Prostate gland (tissue), 2 donors: Measurements from ENCODE around the gene UFC1. TPM values are rescaled to one million over a fixed set of nuclear protein-coding genes. Genes with fewer than 3 reads are reported as not detected.
A peak's percentile ranks its signal among the peaks of the same experiment; 100 is the strongest.

ENCODE experiments used
- DNase-seq: peaks from one replicate; pipeline ENCODE4 v3.0.0-alpha.2; 2019; ENCODE audit warnings: low spot score
- H3K27ac ChIP-seq, 2 donors: fragments of 200-600 bp; sonication (generic); 2 replicates each; pipeline ENCODE4 v1.5.1; 2017 to 2019
- H3K27me3 ChIP-seq: fragments of 200-600 bp; sonication (generic); replicated peaks from 2 replicates; pipeline ENCODE4 v1.5.1; 2019; ENCODE audit not compliant: insufficient read depth
- H3K36me3 ChIP-seq, 2 donors: fragments of 200-600 bp; sonication (generic); 1 replicate in 1 of 2; 2 replicates in 1 of 2; pipeline versions ENCODE4 v1.5.1 to v1.8.1; 2017 to 2019
- H3K4me1 ChIP-seq: fragments of 200-600 bp; sonication (generic); replicated peaks from 2 replicates; pipeline ENCODE4 v1.5.1; 2019
- H3K4me3 ChIP-seq, 2 donors: fragments of 200-600 bp; sonication (generic); 2 replicates each; pipeline ENCODE4 v1.5.1; 2017 to 2019
- H3K9me3 ChIP-seq: fragments of 200-600 bp; sonication (generic); 2 replicates; pipeline ENCODE4 v1.5.1; 2017
- CTCF ChIP-seq, 4 experiments: fragments of 200-600 bp in 2 of 4; fragments of 450-650 bp in 2 of 4; sonication (generic) in 2 of 4; IDR thresholded peaks; 1 replicate in 3 of 4; 2 replicates in 1 of 4; pipeline ENCODE4 v1.5.1; 2016 to 2019; ENCODE audit warnings: antibody characterized with exemption in 4 of 4, mild to moderate bottlenecking in 2 of 4, moderate library complexity in 2 of 4
- POLR2A ChIP-seq: fragments of 450-650 bp; IDR thresholded peaks from one replicate; pipeline ENCODE4 v1.6.1; 2016; ENCODE audit warnings: antibody characterized with exemption, mild to moderate bottlenecking
- POLR2AphosphoS5 ChIP-seq: sonication (generic); formaldehyde crosslinking; IDR thresholded peaks from one replicate; pipeline ENCODE4 v1.6.1; 2017; ENCODE audit warnings: antibody characterized with exemption
- WGBS: methylation state at CpG from one replicate; pipeline ENCODE4 v1.1.5; 2018; 5-methylcytosine and 5-hydroxymethylcytosine counted together
- intact Hi-C: fragments of 100-400 bp; cut with DNase I; formaldehyde crosslinking; loops from one replicate; pipeline ENCODE4 v1.14.2; 2022
- small RNA-seq, 2 donors: library from RNA; depleted of rRNA; stranded (forward); fragments of <200 nt; gene quantifications; one replicate each; pipeline ENCODE3, GENCODE V24; 2016
- total RNA-seq, 2 donors: library from RNA; depleted of rRNA; stranded (reverse); fragments of >200 nt; gene quantifications; one replicate each; pipeline ENCODE4 v1.1.0, GENCODE V29; 2016

Gene UFC1
- total RNA-seq, 2 donors from 2014 or later, result 71.3 to 72.8 TPM

GRCh38 chr1:161200992-161201835, 47.4 kb downstream of the UFC1 start:
- Histone ChIP-seq H3K27ac (peak overlapping the region; percentile 96 to 97), H3K4me1 (no peaks in the 10 kb centered on the region), H3K4me3 (peak overlapping the region; percentile 62 to 69), H3K36me3 (no peaks in the 10 kb centered on the region), H3K27me3 (no peaks in the 10 kb centered on the region), H3K9me3 (no peaks in the 10 kb centered on the region)
- TF ChIP-seq POLR2AphosphoS5 (no peak), POLR2A (no peak), CTCF (IDR thresholded peaks at IDR 0.05) (no peak)
- intact Hi-C loops, result loop anchor here (5.0 kb wide), 2 partner anchors 111 to 186 kb away; partner anchors contain the start of gene SDHC
- WGBS, result 38% methylated on average over 13 of the region's 13 CpGs
- DNase-seq, result peak; percentile 18

- TF ChIP-seq CTCF (IDR thresholded peaks at IDR 0.05), result peak in 1 of 4 experiments; percentile 6
- TF ChIP-seq POLR2AphosphoS5, result peak; percentile 97
- TF ChIP-seq POLR2A, result peak; percentile 75
- intact Hi-C loops, result loop anchor here (5.0 kb wide), 2 partner anchors 110 to 185 kb away; partner anchors contain the start of gene SDHC
- peak within 1 kb of the TSS; percentile 62 to 69 for H3K4me3 ChIP-seq
These were observed 48.3 kb downstream of the UFC1 start, which contains the start of gene NDUFS2 for GRCh38 chr1:161201836-161202712. Gene NDUFS2, plus strand, starts transcription at chr1:161202367. Its CDS starts 19 bp downstream, at chr1:161202386.

GRCh38 chr1:161206411-161207140, 52.8 kb downstream of the UFC1 start:
- H3K27ac ChIP-seq, result peak overlapping the region; percentile 74 to 77
- H3K4me1 ChIP-seq, result no peaks in the 10 kb centered on the region
- no peaks in the 10 kb centered on the region for H3K9me3 ChIP-seq
- H3K4me3 ChIP-seq, result no peak overlapping the region
- 73% methylated on average over 12 of the region's 12 CpGs for WGBS
- intact Hi-C loops, result no loop called here
- TF ChIP-seq POLR2AphosphoS5 (no peak), CTCF (IDR thresholded peaks at IDR 0.05) (no peak), POLR2A (no peak)
- peaks cover 0 to 4% of the 10 kb centered on the region in 2 donors for H3K36me3 ChIP-seq
- no peak for DNase-seq
- H3K27me3 ChIP-seq, result no peaks in the 10 kb centered on the region

More at GRCh38 chr1:161201836-161202712, 48.3 kb downstream of the UFC1 start, which contains the start of gene NDUFS2:
- WGBS, result under 1% methylated on average over 51 of the region's 53 CpGs
- Histone ChIP-seq H3K36me3 (no peaks in the 10 kb centered on the region), H3K4me1 (no peaks in the 10 kb centered on the region), H3K27ac (peak within 1 kb of the TSS; percentile 96 to 97), H3K9me3 (no peaks in the 10 kb centered on the region), H3K27me3 (no peaks in the 10 kb centered on the region)
- peak; percentile 99 for DNase-seq

GRCh38 chr1:161207173-161207572, 53.4 kb downstream of the UFC1 start:
- Histone ChIP-seq H3K36me3 (peaks cover 0 to 8% of the 10 kb centered on the region in 2 donors), H3K9me3 (no peaks in the 10 kb centered on the region), H3K27ac (peak overlapping the region; percentile 74 to 77), H3K4me1 (no peaks in the 10 kb centered on the region), H3K27me3 (no peaks in the 10 kb centered on the region), H3K4me3 (no peak overlapping the region)
- intact Hi-C loops, result no loop called here
- peak; percentile 87 for TF ChIP-seq POLR2AphosphoS5
- no peak for TF ChIP-seq POLR2A
- WGBS, result 61% methylated on average over 8 of the region's 8 CpGs
- peak; percentile 43 for DNase-seq

Small RNA genes lying within 50 kb of the gene (small RNA-seq; reads per million reads assigned to genes)
- gene RF01225, result 0 reads per million in 2 donors

Other genes with a start within 250 kb of the UFC1 start
- gene ITLN2, start 199.2 kb upstream of the UFC1 start, total RNA-seq, result 1 to 10 TPM in 1 of 2 donors, under 1 TPM in 1; 0.82 to 2.4 TPM
- 100 to 1,000 TPM in 1 of 2 donors, 10 to 100 TPM in 1; 43.6 to 104 TPM for gene F11R, start 132.8 kb upstream of the UFC1 start, total RNA-seq
- gene TSTD1, start 115.0 kb upstream of the UFC1 start, total RNA-seq, result 100 to 1,000 TPM; 137 to 648 TPM
- 10 to 100 TPM; 46.3 to 65.8 TPM for gene USF1, start 108.0 kb upstream of the UFC1 start, total RNA-seq
- gene ARHGAP30, start 84.1 kb upstream of the UFC1 start, total RNA-seq, result 1 to 10 TPM; 3.2 to 5.3 TPM
- gene NECTIN4, start 64.4 kb upstream of the UFC1 start, total RNA-seq, result 10 to 100 TPM in 1 of 2 donors, 1 to 10 TPM in 1; 9.6 to 18.6 TPM
- 10 to 100 TPM; 24.8 to 33.3 TPM for gene KLHDC9, start 55.6 kb upstream of the UFC1 start, total RNA-seq
- gene PFDN2, start 35.9 kb upstream of the UFC1 start, total RNA-seq, result 10 to 100 TPM; 33.6 to 36.0 TPM
- 10 to 100 TPM; 31.1 to 51.7 TPM for gene NIT1, start 35.9 kb upstream of the UFC1 start, total RNA-seq
- gene DEDD, start 21.3 kb upstream of the UFC1 start, total RNA-seq, result 10 to 100 TPM; 30.1 to 41.5 TPM
- gene USP21, start 5.5 kb downstream of the UFC1 start, total RNA-seq, result 10 to 100 TPM; 28.1 to 32.1 TPM
- 10 to 100 TPM; 13.8 to 42.6 TPM for gene PPOX, start 12.4 kb downstream of the UFC1 start, total RNA-seq
- 10 to 100 TPM; 38.2 to 68.7 TPM for gene B4GALT3, start 23.5 kb downstream of the UFC1 start, total RNA-seq
- 1 to 10 TPM in 1 of 2 donors, under 1 TPM in 1; 0.55 to 3.4 TPM for gene ADAMTS4, start 45.1 kb downstream of the UFC1 start, total RNA-seq
- gene NDUFS2, start 48.4 kb downstream of the UFC1 start, total RNA-seq, result 100 to 1,000 TPM; 108 to 111 TPM
- gene FCER1G, start 61.3 kb downstream of the UFC1 start, total RNA-seq, result 10 to 100 TPM in 1 of 2 donors, 1 to 10 TPM in 1; 3.6 to 22.4 TPM
- not detected for gene APOA2, start 69.7 kb downstream of the UFC1 start, total RNA-seq
- gene TOMM40L, start 72.1 kb downstream of the UFC1 start, total RNA-seq, result 10 to 100 TPM in 1 of 2 donors, 1 to 10 TPM in 1; 7.5 to 15.6 TPM
- not detected for gene NR1I3, start 84.2 kb downstream of the UFC1 start, total RNA-seq
- gene PCP4L1, start 104.8 kb downstream of the UFC1 start, total RNA-seq, result 10 to 100 TPM in 1 of 2 donors, 1 to 10 TPM in 1; 7.6 to 10.1 TPM
- 1 to 10 TPM; 2.2 to 7.3 TPM for gene MPZ, start 156.0 kb downstream of the UFC1 start, total RNA-seq
- gene SDHC, start 160.4 kb downstream of the UFC1 start, total RNA-seq, result 100 to 1,000 TPM in 1 of 2 donors, 10 to 100 TPM in 1; 59.0 to 107 TPM
- not detected for gene CFAP126, start 213.9 kb downstream of the UFC1 start, total RNA-seq